Mononuclear cell (primary cell): ENCODE results near the gene PRRG4. TPM values are rescaled to one million over a fixed set of nuclear protein-coding genes. Genes with fewer than 3 reads are reported as not detected.
"Not testable (repeated sequence)": the region's sequence is repeated elsewhere in the genome, so short reads cannot be mapped to it uniquely, and the experiment has no call there.

Experiments used
- H3K27me3 ChIP-seq: 2 replicates; pipeline ENCODE4 v1.6.0; 2011; ENCODE audit warnings: low read length, control low read depth; ENCODE audit not compliant: insufficient read depth
- H3K4me1 ChIP-seq: 2 replicates; pipeline ENCODE4 v1.5.1; 2011; ENCODE audit warnings: mild to moderate bottlenecking, low read length, control low read depth; ENCODE audit not compliant: insufficient read depth
- H3K4me3 ChIP-seq: 2 replicates; pipeline ENCODE4 v1.5.1; 2011; ENCODE audit warnings: mild to moderate bottlenecking, low read length, moderate library complexity
- H3K9me3 ChIP-seq: 2 replicates; pipeline ENCODE4 v1.5.1; 2011; ENCODE audit warnings: low read depth, mild to moderate bottlenecking, control low read depth, low read length
- total RNA-seq: library from RNA; depleted of rRNA; stranded (reverse); fragments of >200 nt; gene quantifications from one replicate; pipeline ENCODE4 v1.2.3, GENCODE V29; 2012

PRRG4 gene
- total RNA-seq, 1 donor, result 2.5 TPM

DNA sequence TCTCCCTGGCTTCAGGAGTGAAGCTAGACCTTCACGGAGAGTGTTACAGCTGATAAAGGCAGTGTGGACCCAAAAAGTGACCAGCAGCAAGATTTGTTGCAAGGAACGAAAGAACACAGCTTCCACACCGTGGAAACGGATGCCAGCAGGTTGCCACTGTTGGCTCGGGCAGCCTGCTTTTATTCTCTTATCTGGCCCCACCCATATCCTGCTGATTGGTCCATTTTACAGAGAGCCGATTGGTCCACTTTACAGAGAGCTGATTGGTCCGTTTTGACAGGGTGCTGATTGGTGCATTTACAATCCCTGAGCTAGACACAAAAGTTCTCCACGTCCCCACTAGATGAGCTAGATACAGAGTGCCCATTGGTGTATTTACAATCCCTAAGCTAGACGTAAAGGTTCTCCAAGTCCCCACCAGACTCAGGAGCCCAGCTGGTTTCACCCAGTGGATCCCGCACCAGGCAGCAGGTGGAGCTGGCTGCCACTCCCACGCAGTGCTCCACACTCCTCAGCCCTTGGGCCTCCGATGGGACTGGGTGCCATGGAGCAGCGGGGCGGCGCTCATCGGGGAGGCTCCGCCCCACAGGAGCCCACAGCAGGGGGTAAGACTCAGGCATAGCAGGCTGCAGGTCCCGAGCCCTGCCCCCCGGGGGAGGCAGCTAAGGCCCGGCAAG is 58.1 kb downstream of the PRRG4 start:
- H3K4me1 ChIP-seq, H3K27me3 ChIP-seq, H3K9me3 ChIP-seq, H3K4me3 ChIP-seq: not testable (repeated sequence)

DNA sequence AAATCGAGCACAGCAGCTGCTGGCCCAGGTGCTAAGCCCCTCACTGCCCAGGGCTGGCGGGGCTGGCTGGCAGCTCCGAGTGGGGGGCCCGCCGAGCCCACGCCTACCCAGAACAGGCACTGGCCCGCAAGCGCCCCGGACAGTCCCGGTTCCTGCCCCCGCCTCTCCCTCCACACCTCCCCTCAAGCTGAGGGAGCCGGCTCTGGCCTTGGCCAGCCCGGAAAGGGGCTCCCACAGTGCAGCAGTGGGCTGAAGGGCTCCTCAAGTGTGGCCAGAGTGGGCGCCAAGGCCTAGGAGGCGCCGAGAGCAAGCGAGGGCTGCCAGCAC is 58.6 kb downstream of the PRRG4 start:
- H3K9me3 ChIP-seq, H3K4me3 ChIP-seq, H3K27me3 ChIP-seq, H3K4me1 ChIP-seq: not testable (repeated sequence)

DNA sequence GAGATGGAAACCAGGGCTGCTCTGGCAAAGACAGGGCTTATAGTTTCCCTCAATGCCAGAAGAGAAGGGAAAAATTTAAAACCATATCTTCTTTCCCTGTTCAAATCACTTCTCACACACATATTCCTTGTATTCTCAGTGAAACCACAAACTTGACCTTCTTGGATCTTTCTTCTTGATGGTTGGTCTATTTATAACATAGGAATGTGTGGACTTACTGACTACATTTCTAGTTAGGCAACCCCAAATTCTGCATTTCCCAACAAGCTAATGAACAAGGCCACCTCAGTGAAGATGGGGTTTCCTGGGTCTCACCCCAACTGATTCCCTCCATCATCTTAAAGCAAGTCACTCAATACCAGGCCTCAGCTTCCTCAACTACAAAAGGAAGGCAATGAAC is 59.1 kb downstream of the PRRG4 start:
- no peak overlapping the region for H3K4me3 ChIP-seq
- H3K4me1 ChIP-seq, result peaks cover 8% of the 10 kb centered on the region
- H3K27me3 ChIP-seq, result no peaks in the 10 kb centered on the region
- H3K9me3 ChIP-seq, result no peaks in the 10 kb centered on the region

DNA sequence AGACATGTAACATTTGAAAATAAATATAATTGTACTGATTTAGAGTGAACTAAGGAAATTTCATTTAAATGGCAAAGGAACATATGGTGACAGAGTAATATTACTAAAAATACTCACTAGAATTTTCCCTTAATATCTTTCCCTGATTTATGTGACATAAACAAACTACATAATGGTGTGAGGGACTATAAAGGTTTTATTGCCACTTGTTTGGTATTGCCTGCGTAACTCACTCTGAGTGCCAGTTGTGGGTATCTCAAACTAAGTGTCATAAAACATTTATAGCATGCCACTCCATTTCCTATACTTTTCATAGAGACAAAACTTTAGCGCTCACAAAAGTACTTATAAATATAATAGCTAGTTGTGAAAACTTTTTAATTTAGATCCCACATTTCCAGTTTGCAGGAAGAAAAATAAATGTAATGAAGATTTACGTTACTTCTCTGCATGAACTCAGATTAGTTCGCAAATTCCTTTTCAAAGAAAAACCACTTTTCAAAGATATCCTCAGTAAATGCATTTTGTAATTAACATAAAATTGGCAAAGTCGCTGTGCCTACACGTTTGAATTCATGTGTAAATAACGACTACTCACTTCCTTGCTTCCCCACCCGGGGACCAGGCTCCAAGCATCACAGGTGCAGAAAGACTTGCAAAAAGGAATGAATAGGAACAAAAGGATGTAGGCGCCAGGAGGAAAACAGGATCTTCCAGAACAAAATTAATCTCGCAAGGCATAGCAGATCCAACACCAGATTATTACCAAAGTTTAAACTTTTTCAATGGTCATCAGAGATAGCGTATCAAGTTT is 61.3 kb downstream of the PRRG4 start:
- H3K4me1 ChIP-seq, result peaks cover 13% of the 10 kb centered on the region
- no peaks in the 10 kb centered on the region for H3K27me3 ChIP-seq
- no peaks in the 10 kb centered on the region for H3K9me3 ChIP-seq
- no peak overlapping the region for H3K4me3 ChIP-seq

DNA sequence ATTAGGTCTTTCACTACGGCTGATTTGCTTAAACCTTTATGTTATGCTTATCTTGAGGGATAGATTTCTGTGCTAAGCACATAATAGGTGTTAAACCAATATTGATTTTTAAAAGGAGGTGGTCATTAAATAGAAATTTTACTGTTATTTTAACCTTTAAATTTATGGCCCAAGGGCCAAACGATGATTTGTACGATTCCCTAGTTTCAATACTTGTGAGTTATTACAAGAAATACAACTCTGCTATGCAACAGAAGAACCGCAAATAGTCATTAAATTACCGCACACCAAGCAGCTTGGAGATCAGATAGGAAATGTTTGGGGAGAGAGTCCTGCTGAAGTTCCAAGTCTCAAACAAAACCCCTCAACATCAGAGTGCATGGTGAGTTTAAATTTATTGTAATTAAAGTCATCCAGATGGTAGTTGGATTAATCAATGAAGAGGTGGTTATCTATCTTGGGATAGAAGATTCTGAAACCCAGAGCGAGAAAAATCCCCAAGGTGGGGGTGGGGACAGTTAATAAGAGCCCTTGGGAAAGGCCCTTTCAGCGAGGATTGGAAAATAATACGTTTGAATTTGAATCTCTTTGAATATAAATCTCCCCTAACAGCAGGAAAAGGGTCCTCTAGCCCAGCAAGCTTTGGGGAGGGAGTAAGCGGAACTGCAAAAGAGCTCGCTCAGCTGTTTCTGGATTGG is 62.1 kb downstream of the PRRG4 start:
- H3K27me3 ChIP-seq, result no peaks in the 10 kb centered on the region
- H3K9me3 ChIP-seq, result no peaks in the 10 kb centered on the region
- peak overlapping the region; percentile 79 for H3K4me3 ChIP-seq
- peaks cover 13% of the 10 kb centered on the region for H3K4me1 ChIP-seq

- peaks cover 13% of the 10 kb centered on the region for H3K4me1 ChIP-seq
- peak within 1 kb of the TSS; percentile 79 for H3K4me3 ChIP-seq
- H3K9me3 ChIP-seq, result no peaks in the 10 kb centered on the region
- no peaks in the 10 kb centered on the region for H3K27me3 ChIP-seq
Measured at GRCh38 chr11:32892355-32893092, 62.8 kb downstream of the PRRG4 start, which contains the start of gene QSER1. QSER1 (plus strand) TSS chr11:32892811; CDS start chr11:32893126, 315 bp downstream.

DNA sequence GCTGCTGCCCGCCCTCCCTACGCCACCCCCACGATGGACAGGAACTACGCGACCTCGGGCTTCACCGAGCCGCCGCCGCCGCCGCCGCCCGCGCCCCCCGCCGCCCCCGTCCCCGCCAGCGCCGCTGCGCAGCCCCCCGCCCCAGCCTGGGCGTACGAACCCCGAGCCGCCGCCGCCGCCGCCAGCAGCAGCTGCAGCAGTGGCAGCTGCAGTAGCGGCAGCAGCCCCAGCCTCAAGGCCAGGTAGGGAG is 63.3 kb downstream of the PRRG4 start:
- Histone ChIP-seq H3K9me3 (no peaks in the 10 kb centered on the region), H3K4me1 (peaks cover 13% of the 10 kb centered on the region), H3K27me3 (no peaks in the 10 kb centered on the region), H3K4me3 (peak overlapping the region; percentile 66)

DNA sequence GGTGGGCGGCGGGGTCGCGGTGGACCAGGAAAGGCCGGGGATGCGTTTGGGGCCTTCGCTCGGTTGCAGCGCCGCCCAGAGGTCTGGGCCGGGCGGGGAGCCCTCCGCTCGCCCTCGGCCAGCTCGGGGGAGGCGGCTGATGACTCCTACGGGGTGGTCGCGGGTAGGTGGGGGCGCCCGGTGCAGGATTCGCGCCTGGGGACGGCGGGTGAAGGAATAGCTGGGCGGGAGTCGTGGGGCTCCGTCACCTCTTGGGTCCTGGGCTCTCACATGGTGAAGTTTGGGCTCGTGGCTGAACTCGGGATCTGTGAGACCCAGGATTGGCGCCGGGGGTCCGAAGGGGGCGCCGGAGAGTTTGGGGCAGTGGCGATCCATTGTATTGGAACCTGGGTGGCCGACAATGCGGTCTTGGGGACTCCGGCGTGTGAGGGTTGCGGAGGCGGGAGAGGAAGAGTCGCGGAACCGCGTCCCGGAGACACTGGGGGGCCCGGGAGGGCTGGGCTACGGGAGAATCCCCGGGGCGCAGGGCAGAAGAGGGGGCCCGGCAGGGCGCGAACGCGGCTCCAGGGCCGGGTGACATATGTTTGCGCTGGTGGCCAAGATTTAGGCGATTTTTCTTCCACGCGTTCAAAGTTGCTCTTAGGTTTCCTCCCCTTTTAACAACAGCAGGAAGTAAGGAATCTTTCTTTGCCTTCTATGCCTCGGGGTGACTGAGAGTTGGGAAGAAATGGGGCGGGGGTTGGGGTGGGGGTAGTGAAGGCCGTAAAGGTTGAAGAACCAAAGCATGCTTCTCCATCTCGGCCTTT is 63.8 kb downstream of the PRRG4 start:
- Histone ChIP-seq H3K27me3 (no peaks in the 10 kb centered on the region), H3K4me1 (peaks cover 14% of the 10 kb centered on the region), H3K4me3 (peak overlapping the region; percentile 66), H3K9me3 (no peaks in the 10 kb centered on the region)

DNA sequence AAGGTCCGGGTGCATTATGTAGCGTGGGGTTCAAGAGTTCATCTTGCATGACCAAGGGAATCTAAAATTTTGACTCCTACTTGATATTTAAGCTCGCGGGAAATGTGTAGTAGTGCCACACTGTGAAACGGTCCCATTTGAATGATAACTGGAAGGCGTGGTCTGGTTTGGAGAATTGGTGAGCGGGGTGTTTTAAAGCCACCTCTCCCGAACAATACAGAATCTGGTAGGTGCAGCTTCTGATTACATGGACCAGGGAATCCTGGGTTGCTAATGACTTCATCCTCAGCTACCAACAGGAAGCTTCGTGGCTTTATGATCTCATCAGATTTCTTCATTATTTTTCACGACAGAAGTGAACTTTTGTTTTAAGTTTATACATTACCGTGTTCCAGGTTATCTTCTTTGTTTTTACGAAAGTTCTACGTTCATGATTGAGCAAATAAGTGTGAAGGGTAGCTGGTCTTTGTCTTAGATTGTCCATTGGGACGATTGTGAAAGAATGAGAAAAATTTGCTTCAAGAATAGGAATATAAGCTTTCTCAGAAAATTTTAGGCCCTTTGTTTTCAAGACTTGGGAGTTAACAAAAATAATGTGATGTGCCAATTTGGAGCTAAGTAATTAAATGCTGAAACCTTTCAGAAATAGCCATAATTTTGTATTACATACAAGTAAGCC is 64.6 kb downstream of the PRRG4 start:
- H3K4me1 ChIP-seq, result peaks cover 17% of the 10 kb centered on the region
- H3K9me3 ChIP-seq, result no peaks in the 10 kb centered on the region
- peak overlapping the region; percentile 66 for H3K4me3 ChIP-seq
- H3K27me3 ChIP-seq, result no peaks in the 10 kb centered on the region

DNA sequence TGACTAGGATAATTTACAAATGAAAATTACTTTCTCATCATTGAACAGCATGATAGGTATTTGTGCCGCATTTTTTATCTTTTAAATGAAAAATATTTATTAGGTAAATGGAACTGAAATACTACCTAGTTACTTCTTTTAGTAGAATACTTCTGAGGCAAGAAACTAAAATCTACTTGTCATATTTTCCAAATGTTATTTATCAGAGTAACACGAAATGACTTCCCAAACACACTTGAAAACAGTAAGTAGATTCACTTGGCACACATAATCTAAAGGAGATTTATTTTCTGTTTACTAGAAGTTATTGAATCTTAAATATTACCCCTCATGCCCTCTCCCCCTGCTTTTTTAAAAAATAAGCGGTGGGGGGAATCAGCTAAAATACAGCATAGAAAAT is 65.2 kb downstream of the PRRG4 start:
- Histone ChIP-seq H3K4me1 (peaks cover 17% of the 10 kb centered on the region), H3K27me3 (no peaks in the 10 kb centered on the region), H3K9me3 (no peaks in the 10 kb centered on the region), H3K4me3 (no peak overlapping the region)

DNA sequence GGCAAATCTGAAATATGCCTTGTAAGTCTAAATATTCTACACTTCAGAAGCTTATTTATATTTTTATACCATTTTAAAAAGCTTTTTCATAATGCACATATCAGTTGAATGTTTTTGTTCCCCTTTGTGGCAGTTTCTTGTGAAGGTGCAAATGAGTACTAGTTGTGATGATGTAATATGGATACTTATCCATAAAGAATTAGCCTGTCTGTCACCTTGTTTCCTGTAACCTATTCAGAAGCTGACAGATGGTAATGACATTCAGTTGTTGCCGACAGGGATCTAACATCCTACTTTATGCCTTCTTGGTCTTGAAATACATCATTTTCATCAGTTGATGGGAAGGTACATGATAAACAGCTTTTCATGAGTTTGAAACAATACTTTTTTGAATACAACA is 65.7 kb downstream of the PRRG4 start:
- Histone ChIP-seq H3K27me3 (no peaks in the 10 kb centered on the region), H3K4me3 (no peak overlapping the region), H3K4me1 (peaks cover 17% of the 10 kb centered on the region), H3K9me3 (no peaks in the 10 kb centered on the region)

DNA sequence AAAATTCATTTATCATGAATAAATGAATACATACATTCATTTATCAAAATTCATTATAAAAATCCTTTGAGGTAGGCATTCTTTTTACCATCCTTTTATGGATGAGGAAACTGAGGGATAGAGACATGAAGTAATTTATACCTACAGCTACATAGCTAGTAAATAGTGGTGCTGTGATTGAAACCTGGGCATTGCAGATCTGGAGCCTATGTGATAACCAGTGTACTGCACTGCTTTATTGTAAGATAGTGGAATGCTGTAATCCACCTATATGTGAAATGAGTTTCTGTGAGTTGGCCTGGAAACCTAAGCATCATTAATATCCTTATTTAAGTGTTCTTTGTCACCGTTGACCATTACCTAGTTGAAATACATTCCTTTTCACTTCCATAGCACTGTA is 67.4 kb downstream of the PRRG4 start:
- H3K4me1 ChIP-seq, result peaks cover 19% of the 10 kb centered on the region

GRCh38 chr11:32899438-32899837 is 69.7 kb downstream of the PRRG4 start:
- Histone ChIP-seq H3K4me1 (peaks cover 16% of the 10 kb centered on the region), H3K27me3 (no peaks in the 10 kb centered on the region)

More for the DNA sequence above, 67.4 kb downstream of the PRRG4 start:
- no peaks in the 10 kb centered on the region for H3K9me3 ChIP-seq
- no peaks in the 10 kb centered on the region for H3K27me3 ChIP-seq
- H3K4me3 ChIP-seq, result no peak overlapping the region

GRCh38 chr11:32902089-32902665 is 72.5 kb downstream of the PRRG4 start:
- no peak overlapping the region for H3K4me3 ChIP-seq
- no peaks in the 10 kb centered on the region for H3K9me3 ChIP-seq
- H3K4me1 ChIP-seq, result peaks cover 16% of the 10 kb centered on the region
- H3K27me3 ChIP-seq, result no peaks in the 10 kb centered on the region

More at GRCh38 chr11:32899438-32899837, 69.7 kb downstream of the PRRG4 start:
- Histone ChIP-seq H3K4me3 (no peak overlapping the region), H3K9me3 (no peaks in the 10 kb centered on the region)
